ENCODE results near the gene IGF1R.

Gene IGF1R

DNA sequence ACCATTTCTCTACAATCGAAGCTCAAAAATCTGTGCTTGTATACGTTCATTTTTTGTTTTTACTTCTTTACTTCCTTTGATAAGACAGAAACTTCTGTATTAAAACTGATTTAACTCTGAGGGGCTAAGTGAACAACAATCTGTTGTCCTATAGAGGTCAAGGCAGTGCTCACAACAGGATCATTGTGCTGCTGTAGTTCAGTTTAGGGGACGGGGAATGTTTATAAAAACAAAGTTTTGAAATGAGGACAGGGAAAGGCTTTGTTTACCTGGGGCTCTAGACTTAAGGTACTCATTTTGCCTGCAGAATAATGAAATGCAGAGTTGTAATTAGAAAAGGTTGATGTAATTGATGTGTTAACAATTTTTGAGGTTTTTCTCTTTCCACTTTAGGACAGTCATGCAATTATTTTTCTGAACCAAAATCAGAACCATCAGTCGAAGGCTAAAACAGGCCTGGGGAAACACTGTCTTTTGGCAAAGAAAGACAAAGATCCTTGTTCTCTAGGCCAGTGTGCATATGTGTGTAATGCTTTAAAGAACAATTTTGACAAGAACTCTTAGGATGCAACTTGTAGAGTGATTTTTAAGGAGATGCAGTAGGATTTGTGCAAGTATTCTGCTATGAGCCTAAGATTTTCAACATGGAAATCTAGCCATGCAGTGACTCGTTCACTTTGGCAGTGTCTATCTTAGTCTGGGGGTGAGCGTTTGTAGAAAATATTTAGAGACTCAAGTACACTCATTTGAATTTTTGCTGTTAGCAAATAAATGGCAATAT is 194.0 kb downstream of the IGF1R start:
- no peak for DNase-seq

DNA sequence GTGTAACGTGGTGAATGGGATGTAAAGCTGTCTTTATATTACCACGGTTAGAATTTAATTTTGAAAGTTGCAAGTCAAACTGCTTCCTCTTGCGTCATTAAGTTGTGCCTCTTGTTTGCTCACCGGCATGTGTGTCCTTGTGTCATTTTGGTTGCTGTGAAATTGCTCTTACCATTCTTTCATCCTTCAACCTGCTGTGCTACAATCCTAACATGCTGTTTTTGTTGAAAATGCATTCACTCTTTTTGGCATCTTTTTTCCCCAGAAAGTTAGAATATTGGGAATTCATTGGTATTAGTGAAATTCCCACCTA is 194.6 kb downstream of the IGF1R start:
- no peak for DNase-seq

DNA sequence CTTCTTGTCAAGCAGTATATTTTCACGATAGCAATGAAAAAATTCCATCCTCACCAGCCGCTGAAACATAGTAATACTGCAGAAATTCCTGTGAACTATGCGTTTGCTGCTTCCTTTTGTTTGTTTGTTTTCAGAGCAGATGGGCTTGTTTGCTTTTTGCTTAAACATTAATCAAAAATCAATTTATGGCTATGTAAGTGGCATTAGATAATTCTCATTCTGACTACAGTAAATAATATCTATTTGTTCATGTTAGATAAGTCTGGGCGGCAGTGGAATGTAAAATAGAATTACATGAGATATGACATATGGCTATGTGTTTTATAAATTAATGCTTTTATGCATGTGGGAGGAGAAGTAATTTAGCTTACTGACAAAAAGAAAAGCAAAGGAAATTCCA is 195.5 kb downstream of the IGF1R start:
- DNase-seq: no peak

DNA sequence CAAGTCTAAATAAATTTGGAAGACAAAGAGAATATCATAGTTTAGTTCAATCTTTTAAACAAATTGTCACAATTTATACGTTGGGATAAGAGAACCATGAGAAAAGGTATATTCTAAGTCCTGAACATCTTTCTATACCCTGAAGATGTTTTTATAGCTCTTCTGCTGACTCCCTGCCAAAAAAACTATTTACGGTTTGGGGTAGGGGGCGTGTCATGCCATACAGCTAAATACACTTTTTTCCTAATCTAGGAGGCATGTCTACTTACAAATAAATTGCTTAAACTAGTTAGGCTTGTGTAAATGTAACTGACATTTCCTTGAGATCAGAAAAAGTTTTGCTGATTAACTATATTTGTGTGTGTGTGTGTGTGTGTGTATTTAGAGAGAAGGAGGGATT is 195.9 kb downstream of the IGF1R start:
- DNase-seq: no peak

DNA sequence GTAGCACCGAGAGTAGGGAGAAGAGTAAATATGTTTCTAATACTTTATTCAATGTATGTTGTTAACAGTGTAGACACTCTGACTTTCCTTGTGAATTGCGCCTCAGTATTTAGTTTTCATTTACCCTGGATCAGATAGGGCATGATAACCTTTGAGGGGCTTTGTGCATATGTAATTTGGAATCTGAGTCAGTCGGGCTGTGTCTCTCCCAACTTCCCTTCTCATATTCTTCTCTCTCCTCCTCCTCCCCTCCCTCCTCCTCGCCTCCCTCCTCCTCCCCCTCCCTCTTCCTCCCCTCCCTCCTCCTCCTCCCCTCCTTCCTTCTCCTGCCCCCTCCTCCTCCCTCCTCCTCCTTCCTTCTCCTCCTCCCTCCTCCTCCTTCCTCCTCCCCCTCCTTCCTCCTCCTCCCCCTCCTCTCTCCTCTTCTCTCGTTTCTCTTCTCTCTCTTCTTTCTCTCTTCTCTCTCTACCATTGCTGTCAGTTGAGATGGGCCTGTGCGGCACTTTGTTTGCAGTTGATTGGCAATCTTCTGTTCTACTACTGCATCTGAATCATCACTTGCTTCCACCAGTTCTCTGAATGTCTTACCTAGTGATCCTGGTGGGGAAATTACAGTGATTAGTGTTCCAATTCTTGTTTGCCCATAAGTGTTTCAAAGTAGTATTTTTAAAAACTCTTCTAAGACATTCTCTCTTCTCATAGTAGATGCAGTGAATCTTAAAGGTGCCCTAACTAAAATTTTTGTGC is 197.0 kb downstream of the IGF1R start:
- no peak for DNase-seq

DNA sequence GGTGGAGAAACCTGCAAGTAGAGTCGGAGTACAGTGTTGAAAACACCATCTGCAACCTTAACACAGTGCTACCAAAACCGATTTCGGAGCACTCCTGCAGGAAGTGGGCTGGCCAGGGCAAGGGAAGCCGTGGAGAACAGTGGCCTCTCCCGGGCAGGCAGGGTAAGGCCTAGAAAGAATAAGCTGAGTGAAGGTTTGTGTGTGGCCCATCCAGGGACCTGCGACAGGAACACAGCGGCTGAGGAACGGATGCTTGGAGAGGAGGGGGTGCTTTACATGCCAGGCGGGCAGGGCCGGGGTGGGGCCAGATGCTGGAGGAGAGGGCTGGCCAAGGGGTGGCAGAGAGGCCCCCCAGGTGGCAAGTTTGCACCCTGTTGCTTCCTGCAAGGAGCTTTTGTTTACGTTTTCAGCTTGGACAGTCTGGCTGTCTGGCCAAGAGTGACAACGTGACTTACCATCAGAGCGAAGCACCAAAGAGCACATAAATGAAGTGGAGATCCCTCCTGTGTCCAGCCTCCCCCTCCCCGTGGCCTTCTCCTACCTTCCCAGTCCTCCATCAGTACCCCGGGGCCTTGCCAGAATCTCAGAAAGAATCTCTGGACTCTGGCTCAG is 202.7 kb downstream of the IGF1R start:
- peak; percentile 67 for DNase-seq

DNA sequence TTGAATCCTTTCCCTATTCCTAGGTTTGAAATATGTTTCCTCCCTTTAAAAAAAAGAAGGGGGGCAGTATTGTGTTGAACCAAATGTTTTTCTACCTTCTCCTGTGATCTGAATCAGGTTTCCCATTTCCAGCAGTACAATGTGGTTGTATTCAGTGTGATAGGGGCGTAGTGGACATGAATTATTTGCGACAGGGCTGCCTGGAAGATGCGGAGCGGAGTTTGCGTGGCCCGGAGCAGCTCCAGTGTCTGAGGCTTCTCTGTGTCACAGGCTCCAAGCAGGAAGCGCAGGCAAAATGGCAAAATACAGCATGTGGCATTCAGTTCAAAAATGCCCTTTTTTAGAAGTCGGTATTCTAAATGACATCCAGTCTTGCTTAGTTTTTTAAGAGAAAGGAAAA is 204.8 kb downstream of the IGF1R start:
- peak; percentile 61 for DNase-seq

DNA sequence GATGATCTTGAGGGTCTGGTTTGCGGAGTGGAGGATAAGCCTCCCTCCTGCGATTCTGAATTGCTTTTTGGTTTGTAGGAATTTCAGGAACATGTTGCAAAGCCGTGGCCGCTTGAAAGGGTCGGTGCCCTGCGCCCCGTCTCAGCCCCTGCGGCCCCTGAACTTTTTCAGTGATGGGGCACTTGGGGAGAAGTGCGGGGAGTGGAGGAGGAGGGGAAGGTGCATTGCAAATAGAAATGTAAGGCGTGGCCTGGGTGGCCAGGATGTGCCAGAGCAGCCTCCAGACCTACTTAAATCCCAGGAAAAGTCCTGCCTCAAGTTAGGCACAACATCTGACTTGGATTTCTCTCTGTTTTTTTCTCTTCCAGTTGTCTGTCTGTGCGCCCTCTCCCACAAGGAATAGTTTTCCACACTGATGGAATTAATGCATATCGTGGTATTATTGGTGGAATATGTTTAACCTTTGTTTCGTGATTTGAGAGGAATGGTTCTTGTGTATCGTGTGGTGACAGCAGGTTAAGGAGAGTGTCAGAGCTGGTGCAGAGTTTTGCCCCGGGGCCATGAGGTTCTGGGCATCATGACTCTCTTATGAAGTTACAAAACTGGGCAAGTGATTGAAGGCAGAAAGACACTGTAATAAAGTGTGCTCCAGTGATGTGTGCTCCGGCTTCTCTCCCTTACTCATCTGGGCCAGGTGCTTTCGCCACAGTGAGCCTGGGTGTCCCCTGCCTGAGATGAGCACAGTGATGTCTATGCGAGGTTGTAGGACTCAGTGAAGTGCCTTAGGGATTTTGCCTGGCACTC is 205.5 kb downstream of the IGF1R start:
- no peak for DNase-seq

DNA sequence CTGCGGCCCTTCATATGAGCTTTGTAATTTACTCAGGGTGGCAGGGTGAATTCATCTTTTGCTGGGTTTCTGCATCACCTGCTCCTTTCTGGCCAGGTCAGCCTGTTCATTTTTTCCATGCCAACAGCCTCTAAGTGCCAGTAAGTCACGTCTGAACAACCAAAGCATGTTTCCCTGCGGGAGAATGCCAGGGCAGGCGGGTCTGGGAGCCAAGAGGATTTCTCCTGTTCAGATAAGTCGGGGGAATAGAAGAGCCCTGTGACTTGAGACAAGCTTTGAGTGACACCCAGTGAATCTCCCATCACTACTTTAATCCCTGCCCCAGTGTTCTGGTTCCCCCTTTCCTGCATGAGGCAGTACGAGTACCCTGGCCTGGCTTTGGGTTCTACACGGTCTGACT is 206.2 kb downstream of the IGF1R start:
- no peak for DNase-seq

DNA sequence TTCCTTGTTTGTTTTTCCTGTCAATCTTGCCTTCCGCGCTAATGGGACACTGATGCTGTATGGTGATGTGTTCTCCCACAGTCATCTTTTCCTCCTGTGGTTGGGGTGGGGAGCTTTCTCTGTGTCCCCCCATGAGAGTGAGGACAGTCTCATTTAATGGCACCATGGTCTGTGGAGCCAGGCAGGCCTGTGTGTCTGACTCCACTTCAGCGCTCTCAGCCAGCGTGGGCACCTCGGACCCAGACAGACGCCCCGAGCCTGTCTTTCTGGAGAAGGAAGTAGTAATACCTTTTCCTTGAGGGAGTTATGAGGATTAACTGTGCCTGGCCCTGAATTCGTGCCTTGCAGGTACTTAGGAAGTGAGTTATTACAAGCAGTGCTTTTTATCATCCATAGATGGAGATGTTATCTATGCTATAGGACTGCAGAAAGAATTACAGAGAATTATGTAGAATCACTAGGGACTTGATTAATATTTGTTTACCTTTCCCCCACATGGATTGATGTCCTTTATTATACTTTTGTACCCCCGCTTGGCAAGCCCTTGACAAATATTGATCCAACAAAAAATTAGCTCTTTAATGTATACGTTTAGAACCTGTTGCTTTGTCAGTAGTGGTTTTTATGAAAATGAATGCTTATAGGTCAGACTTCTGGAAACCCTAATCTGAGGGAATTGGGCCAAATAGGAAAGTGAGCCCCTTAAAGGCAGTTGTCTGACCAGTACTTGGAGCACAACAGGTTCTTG is 206.9 kb downstream of the IGF1R start:
- DNase-seq: no peak

DNA sequence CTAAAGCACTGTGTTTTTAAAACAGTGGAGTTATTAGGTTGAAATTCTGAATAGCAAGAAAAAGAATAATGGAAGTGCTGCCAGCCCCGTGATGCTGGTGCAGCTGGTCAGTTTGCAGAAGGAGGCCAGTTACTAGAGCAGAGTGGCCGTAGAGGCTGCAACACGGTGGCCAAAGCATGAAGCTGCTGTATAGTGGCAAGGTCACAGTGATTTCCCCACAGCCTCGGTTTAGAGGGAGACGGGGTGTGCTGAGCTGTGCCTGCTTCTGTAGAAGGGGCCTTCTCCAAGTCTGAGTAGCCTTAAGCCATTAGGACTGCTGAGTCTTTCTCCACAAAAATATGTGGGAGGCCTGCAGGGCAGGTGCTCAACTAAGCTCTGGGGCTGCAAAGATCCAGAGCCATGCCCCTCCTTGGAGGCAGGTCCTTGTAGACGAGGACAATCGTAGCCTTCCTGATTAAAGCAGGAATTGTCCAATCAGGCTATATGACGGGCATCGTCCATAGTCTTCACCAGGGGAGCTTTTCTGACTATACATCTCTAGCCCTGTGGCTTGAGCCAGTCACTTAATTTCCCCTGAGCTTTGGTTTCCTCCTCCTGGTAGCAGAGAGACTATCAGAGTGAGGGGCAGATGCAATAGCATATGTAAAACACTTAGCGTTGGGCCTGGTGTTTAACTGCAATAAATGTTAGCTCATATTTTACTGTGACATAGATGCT is 207.6 kb downstream of the IGF1R start:
- no peak for DNase-seq

DNA sequence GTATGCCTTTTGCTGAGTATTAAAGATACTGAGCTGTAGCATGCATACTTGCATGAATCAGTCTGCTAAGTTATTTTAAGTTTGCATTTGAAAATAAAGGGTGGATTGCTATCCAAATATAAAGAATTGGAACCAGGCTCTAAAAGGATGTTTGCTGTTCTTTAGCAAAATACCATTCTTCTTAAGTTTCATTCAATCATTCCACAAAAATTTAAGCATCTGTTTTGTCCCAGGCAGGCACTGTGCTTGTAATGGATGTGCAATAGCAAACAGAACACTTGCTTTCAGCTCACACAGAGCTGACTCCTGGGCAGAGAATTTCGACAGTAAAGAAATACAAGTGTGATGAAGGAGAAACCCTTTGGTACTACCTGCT is 208.2 kb downstream of the IGF1R start:
- DNase-seq: no peak

DNA sequence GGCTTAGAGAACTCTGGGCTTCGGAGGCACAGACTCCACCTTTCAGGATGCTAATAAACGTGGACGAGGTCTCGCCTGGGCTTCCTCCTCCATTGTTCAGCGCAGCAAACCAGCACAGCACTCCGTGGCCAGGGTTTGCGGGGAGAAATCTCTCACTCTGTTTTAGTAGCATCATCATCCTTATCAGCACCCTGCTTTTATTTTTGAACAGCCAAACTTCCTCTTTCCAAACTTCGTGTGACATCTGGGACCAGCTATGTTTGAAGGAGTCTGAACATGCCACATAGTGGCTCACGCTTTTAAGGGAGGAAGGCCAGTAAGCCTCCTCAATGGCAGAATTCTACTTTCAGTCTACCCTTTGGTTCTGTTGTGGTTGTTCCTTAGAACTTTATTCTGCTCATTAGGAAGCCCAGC is 210.3 kb downstream of the IGF1R start:
- DNase-seq: no peak

DNA sequence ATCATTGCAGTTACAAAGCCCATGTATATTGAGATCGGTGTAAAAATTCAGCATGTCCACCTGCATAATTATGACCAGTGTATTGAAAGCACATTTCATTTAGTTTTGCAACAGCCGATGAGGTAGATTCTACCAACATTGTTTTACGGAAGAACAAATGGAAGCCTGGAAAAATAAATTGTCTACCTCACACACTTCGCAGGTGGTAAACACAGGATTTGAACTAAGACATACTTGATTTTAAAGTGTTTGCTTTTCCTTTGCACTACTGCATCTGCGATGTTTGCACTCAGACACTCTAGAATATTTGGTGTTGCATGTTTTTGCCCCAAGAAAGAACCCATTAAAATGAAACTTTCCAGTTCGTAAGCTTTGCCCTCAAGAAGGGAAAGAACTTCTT is 210.8 kb downstream of the IGF1R start:
- DNase-seq: no peak

DNA sequence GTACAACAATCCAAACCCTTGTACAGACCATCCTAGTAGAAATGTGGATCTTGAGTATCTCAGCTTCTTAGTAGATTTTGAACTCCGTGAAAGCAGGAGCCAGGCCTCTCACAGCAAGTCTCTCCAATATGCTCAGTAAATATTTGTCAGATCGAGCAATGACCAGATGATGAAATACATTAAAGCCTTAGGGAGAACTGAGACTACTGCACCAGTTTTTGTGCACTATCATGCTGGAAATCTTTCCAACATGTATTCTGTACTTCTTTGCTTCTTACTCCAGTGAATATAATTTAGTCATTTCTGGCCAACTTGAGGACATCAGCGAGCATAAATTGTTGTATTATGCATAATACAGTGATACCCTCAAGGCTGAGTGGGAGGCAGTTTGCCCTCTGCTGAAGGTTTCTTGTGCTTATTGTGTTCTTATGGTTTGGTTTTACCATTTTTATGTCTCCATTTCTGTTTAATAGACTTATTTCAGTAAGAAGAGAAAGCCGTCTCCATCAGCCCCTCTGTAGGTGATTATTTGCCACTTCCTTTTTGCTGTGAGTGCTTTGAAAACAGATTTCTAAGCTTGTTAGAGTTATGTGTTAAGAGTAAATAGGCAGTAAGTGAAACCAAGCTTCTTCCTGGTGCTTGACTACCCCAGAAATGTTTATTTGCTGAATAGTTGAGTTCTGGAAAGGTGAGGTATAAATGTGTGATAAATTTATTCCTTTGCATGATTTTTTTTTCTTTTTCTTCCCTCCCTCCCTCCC is 212.1 kb downstream of the IGF1R start:
- DNase-seq: no peak

DNA sequence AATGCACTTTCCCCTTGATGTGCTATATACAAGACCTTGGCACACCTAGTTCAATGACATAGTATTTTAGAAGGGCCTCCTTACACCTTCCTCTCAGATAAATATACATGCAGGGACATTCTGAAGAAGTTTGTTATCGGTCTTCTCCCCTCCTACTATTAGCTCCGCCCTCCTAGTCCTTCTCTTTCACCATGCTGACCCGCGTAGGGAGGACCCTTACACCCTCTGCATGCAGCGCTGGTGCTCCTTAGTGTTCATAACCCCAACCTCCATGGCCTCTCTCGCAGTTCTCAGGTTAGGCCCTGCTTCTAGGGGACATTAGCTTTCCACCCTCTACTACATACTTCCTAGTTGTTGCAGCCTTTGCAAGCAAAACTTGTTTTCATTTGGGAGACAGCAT is 212.8 kb downstream of the IGF1R start:
- DNase-seq: no peak

DNA sequence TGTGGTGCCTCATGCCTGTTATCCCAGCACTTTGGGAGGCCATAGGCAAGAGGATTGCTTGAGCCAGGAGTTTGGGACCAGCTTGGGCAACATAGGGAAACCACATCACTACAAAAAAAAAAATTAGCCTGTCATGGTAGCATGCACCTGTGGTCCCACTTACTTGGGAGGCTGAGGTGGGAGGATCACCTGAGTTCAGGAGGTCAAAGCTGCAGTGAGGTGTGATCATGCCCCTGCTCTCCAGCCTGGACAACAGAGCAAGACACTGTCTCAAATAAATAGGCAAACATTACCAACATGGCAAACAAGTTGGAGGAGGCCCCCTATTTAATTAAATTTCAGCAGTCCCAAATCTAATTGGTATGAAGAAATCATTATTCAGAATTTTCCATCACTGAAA is 215.6 kb downstream of the IGF1R start:
- no peak for DNase-seq

DNA sequence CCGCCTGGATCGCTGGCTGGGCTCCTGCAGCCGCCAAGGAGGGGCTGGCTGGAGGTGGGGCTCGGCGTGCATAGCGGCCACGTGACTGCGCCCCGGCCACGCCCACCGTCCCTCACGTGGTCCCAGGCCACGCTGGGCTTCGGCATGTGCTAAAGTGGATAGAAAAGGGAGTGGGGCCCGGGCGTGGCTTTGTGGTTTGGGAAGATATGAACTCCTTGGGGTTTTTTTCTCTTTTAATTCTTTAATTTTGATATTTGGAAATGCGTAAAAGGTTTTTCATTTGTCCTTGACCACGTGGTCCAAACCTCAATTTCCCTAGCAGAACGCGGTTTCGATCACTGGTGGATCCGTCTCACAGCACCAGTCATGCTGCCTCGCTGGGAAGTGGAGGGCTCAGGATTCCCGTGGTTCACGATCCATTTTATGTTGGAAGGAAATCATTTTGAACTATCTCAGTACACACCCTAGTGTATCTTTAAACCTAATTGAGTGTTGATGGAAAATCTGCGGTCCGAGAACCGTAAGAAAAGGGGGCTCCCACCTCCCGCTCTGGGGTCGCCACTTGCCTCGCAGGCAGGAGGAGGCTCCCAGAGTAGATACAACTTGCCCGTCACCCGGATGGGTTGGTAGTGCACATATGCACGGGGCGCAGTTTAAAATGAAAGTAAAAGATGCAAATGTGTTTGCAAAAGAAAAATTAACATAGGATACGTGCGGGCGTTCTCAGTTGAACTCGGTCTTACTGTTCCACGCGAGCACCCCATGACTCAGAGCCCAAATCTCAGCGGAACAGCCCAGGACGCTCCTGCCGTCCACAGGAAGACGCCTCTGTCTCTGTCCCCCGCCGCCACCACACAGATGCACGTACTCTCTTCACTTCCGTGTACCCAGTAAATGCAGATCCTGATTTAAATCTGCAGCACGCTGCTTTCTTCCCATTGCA is 217.3 kb downstream of the IGF1R start:
- peak; percentile 56 for DNase-seq

DNA sequence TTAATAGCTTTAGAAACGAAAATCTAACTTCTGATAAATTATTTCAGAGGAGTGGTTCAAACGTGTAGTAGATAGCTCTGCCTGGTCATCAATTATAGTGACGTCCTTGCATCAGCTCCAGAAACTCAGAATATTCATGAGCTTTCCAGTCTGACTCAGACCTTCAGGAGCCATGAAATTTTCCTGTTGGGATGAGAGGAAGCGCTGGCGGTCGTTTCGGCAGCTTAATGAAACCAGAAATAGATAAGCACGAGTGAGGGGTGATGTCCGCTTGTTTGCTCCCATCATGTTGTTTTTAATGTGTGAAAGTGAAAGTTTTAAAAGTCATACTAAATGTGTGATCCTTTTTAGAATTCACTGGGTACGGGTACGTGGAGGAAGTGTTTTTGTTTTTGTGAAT is 218.2 kb downstream of the IGF1R start:
- DNase-seq: peak; percentile 12

DNA sequence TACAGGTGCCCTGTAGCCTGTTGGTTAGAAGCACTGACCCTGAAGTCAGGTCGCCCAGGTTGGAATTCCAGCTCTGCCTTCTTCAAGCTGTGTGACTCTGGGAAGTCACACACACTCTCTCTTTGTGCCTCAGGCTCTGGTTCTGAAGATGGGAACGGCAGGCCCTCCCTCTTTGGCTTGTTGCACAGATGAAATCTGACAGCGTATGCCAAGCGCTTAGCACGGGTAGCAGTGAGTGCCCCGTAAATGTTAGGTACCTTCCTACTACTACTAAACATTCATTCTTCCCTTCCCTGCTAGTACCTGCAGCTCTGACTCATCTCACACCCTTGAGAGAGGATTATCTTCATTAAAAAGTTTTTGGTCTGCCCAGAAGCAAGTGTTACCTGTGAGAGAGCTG is 220.2 kb downstream of the IGF1R start:
- no peak for DNase-seq

All from DMS153 (cell line).